HEK293T (cell line): Measurements from ENCODE around the gene PTGES3.

Source experiments
- ARNT ChIP-seq: fragments of 450-650 bp; IDR thresholded peaks from 2 replicates; pipeline ENCODE4 v1.6.1; 2017; ENCODE audit warnings: mild to moderate bottlenecking
- BHLHE40 ChIP-seq: fragments of 450-650 bp; IDR thresholded peaks from 2 replicates; pipeline ENCODE4 v1.6.1; 2016; ENCODE audit warnings: mild to moderate bottlenecking, moderate library complexity, borderline replicate concordance
- SUZ12 ChIP-seq: fragments of 450-650 bp; IDR thresholded peaks from 2 replicates; pipeline ENCODE4 v1.6.1; 2016; ENCODE audit warnings: mild to moderate bottlenecking
- TARDBP ChIP-seq: fragments of 450-650 bp; IDR thresholded peaks from 2 replicates; pipeline ENCODE4 v1.6.1; 2016

DNA sequence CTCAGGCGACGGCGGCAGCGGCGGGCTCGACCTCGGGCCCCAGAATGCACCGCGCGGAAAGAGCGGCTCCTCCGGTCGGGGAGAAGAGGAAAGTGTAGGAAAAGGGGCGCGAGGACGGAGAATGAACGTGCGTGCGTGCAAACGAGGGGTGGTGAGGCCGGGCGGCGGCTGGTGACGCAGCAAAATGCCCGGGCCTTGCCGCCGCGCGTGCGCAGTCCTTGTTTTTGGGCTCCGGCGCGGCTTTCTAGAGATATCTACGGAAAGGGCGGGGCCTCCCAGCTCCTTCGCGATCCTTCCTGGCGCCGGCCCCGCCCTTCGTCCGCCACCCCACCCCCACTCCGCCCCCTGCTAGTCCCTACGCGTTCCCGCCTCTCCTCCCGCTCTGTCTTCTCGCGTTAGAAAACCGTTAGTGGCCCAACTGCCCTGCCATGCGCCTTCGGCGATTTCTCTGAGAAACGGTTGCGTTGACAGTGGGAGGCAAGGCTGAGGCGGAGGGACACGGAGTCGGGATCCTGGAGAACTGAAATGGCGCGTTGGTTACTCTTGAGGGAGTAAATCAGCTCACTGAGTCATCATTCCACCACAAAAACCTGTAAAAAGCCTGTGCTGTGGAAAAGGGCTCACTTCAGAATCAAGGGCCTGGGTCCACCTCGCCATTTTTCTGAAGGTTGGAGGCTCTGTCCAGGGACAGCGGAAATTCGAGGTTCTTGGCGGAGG, at the start of gene PTGES3:
- TF ChIP-seq TARDBP (no peak), BHLHE40 (no peak), SUZ12 (no peak), ARNT (no peak; the same call in none of the 2 replicates)
